Astrocyte of the cerebellum (primary cell): Measurements from ENCODE around the gene STK32C.

ENCODE experiments used
- DNase-seq: peaks from one replicate; pipeline ENCODE4 v3.0.0-alpha.2; 2011; ENCODE audit warnings: low read depth
- H3K4me3 ChIP-seq: 2 replicates; pipeline ENCODE4 v1.5.1; 2011; ENCODE audit warnings: mild to moderate bottlenecking, low read depth, low read length, moderate library complexity
- CTCF ChIP-seq: IDR thresholded peaks from 2 replicates; pipeline ENCODE4 v1.5.1; 2012; ENCODE audit warnings: low read length, low read depth, moderate library complexity, mild to moderate bottlenecking; ENCODE audit errors: missing control alignments
- in situ Hi-C: cut with HindIII; loops from 2 replicates; pipeline ENCODE4 v1.10.0; 2017; ENCODE audit warnings: low sequenced_read_pairs

Gene STK32C

GRCh38 chr10:132176623-132177500, 130.9 kb downstream of the STK32C start:
- no peak overlapping the region for H3K4me3 ChIP-seq
- in situ Hi-C loops: no loop called here
- TF ChIP-seq CTCF: no peak
- no peak for DNase-seq

GRCh38 chr10:132175907-132176581, 131.7 kb downstream of the STK32C start:
- TF ChIP-seq CTCF: no peak
- no peak overlapping the region for H3K4me3 ChIP-seq
- in situ Hi-C loops: no loop called here
- no peak for DNase-seq

GRCh38 chr10:132175408-132175807, 132.3 kb downstream of the STK32C start:
- no peak for TF ChIP-seq CTCF
- no peak for DNase-seq
- in situ Hi-C loops: no loop called here
- H3K4me3 ChIP-seq: no peak overlapping the region

GRCh38 chr10:132174237-132174636, 133.5 kb downstream of the STK32C start:
- TF ChIP-seq CTCF: no peak
- in situ Hi-C loops: no loop called here
- no peak overlapping the region for H3K4me3 ChIP-seq
- no peak for DNase-seq

GRCh38 chr10:132173185-132173584, 134.6 kb downstream of the STK32C start:
- TF ChIP-seq CTCF: no peak
- in situ Hi-C loops: no loop called here
- H3K4me3 ChIP-seq: no peak overlapping the region
- DNase-seq: no peak

- no peak overlapping the region for H3K4me3 ChIP-seq
- in situ Hi-C loops: no loop called here
- no peak for TF ChIP-seq CTCF
- DNase-seq: no peak
Observed at GRCh38 chr10:132172091-132173066, 135.4 kb downstream of the STK32C start.
